Measurements from ENCODE around the gene PARN.

The PARN gene

GRCh38 chr16:14529010-14529669 is 100.9 kb downstream of the PARN start:
- peak; percentile 92 for DNase-seq (ENCODE audit: low read depth)

- DNase-seq (ENCODE audit: low read depth): no peak
Observed at GRCh38 chr16:14528306-14528705, 101.8 kb downstream of the PARN start.

GRCh38 chr16:14527411-14528044 is 102.5 kb downstream of the PARN start:
- peak; percentile 94 for DNase-seq (ENCODE audit: low read depth)

GRCh38 chr16:14525596-14525995 is 104.5 kb downstream of the PARN start:
- no peak for DNase-seq (ENCODE audit: low read depth)

- DNase-seq (ENCODE audit: low read depth): no peak
Observed at GRCh38 chr16:14524979-14525378, 105.1 kb downstream of the PARN start.

GRCh38 chr16:14523632-14524031 is 106.4 kb downstream of the PARN start:
- no peak for DNase-seq (ENCODE audit: low read depth)

- DNase-seq (ENCODE audit: low read depth): no peak
Observed at GRCh38 chr16:14522671-14523070, 107.4 kb downstream of the PARN start.

- no peak for DNase-seq (ENCODE audit: low read depth)
Observed at GRCh38 chr16:14520753-14521152, 109.3 kb downstream of the PARN start.

GRCh38 chr16:14514967-14515366 is 115.1 kb downstream of the PARN start:
- DNase-seq (ENCODE audit: low read depth): no peak

- DNase-seq (ENCODE audit: low read depth): no peak
Observed at GRCh38 chr16:14513389-14514107, 116.5 kb downstream of the PARN start.

- DNase-seq (ENCODE audit: low read depth): no peak
Observed at GRCh38 chr16:14511800-14512135, 118.3 kb downstream of the PARN start.

- peak; percentile 27 for DNase-seq (ENCODE audit: low read depth)
Observed at GRCh38 chr16:14510939-14511799, 118.9 kb downstream of the PARN start.

- no peak for DNase-seq (ENCODE audit: low read depth)
Observed at GRCh38 chr16:14510581-14510938, 119.5 kb downstream of the PARN start.

- DNase-seq (ENCODE audit: low read depth): peak; percentile 30
Observed at GRCh38 chr16:14509675-14510132, 120.4 kb downstream of the PARN start.

- no peak for DNase-seq (ENCODE audit: low read depth)
Observed at GRCh38 chr16:14509055-14509454, 121.0 kb downstream of the PARN start.

- DNase-seq (ENCODE audit: low read depth): peak; percentile 60
Observed at GRCh38 chr16:14505846-14506245, 124.2 kb downstream of the PARN start.

- no peak for DNase-seq (ENCODE audit: low read depth)
Observed at GRCh38 chr16:14502932-14503741, 126.9 kb downstream of the PARN start.

GRCh38 chr16:14502256-14502875 is 127.7 kb downstream of the PARN start:
- no peak for DNase-seq (ENCODE audit: low read depth)

GRCh38 chr16:14501331-14502255 is 128.5 kb downstream of the PARN start:
- peak; percentile 98 for DNase-seq (ENCODE audit: low read depth)

GRCh38 chr16:14500791-14501190 is 129.3 kb downstream of the PARN start:
- DNase-seq (ENCODE audit: low read depth): peak; percentile 39
